Naive thymus-derived CD4-positive, alpha-beta T cell (primary cell): Measurements from ENCODE around the gene MRGPRD. TPM values are rescaled to one million over a fixed set of nuclear protein-coding genes. Genes with fewer than 3 reads are reported as not detected.

Source experiments
- polyA plus RNA-seq, 2 donors: library from polyadenylated mRNA; unstranded; fragments of 300-500 nt; fragmentation: Illumina TruSeq; gene quantifications; one replicate each; pipeline ENCODE4 v1.2.3, GENCODE V29; 2021
- total RNA-seq, 6 experiments: library from RNA in 5 of 6; stranded (reverse) in 5 of 6; gene quantifications; 1 replicate in 5 of 6; 2 replicates in 1 of 6; pipeline ENCODE4 v1.2.3 and lab custom pipeline; 2021 to 2026

MRGPRD gene
- total and polyA plus RNA-seq, 7 experiments from 2014 or later: 0.25 TPM; not detected in 6

Other genes with a start within 250 kb of the MRGPRD start
- gene TESMIN, start 229.5 kb downstream of the MRGPRD start, total RNA-seq: 1 to 10 TPM; 5.0 to 9.3 (median 6.6) TPM
- gene TESMIN, start 229.5 kb downstream of the MRGPRD start, polyA plus RNA-seq: 1 to 10 TPM; 5.2 to 6.8 TPM
- 10 to 100 TPM; 17.2 to 52.7 (median 20.5) TPM for gene CPT1A, start 139.1 kb downstream of the MRGPRD start, total RNA-seq
- 1 to 10 TPM; 2.3 to 3.5 TPM for gene CPT1A, start 139.1 kb downstream of the MRGPRD start, polyA plus RNA-seq
- gene MRPL21, start 77.2 kb downstream of the MRGPRD start, total RNA-seq: 10 to 100 TPM; 29.6 to 71.1 (median 37.9) TPM
- 100 to 1,000 TPM; 114 to 133 TPM for gene MRPL21, start 77.2 kb downstream of the MRGPRD start, polyA plus RNA-seq
- 10 to 100 TPM; 27.5 to 41.4 (median 32.2) TPM for gene IGHMBP2, start 77.1 kb downstream of the MRGPRD start, total RNA-seq
- gene IGHMBP2, start 77.1 kb downstream of the MRGPRD start, polyA plus RNA-seq: 10 to 100 TPM in 1 of 2 donors, 1 to 10 TPM in 1; 4.4 to 12.6 TPM
- not detected for gene MRGPRF, start 32.3 kb upstream of the MRGPRD start, total RNA-seq
- gene MRGPRF, start 32.3 kb upstream of the MRGPRD start, polyA plus RNA-seq: not detected
- 10 to 100 TPM; 11.9 to 29.4 (median 21.3) TPM for gene TPCN2, start 67.9 kb upstream of the MRGPRD start, total RNA-seq
- gene TPCN2, start 67.9 kb upstream of the MRGPRD start, polyA plus RNA-seq: 1 to 10 TPM; 3.3 to 5.4 TPM
- gene SMIM38, start 174.9 kb upstream of the MRGPRD start, total RNA-seq: under 1 TPM; 0.13 to 0.73 (median 0.70) TPM
- gene SMIM38, start 174.9 kb upstream of the MRGPRD start, polyA plus RNA-seq: not detected